HepG2 (cell line): ENCODE measurements around the gene JTB. TPM values are rescaled to one million over a fixed set of nuclear protein-coding genes. Genes with fewer than 3 reads are reported as not detected.

Experiments
- ATF7 ChIP-seq, 2 experiments: fragments of 450-650 bp in 1 of 2; sonication (generic) in 1 of 2; formaldehyde crosslinking in 1 of 2; IDR thresholded peaks; 2 replicates each; pipeline versions ENCODE4 v1.4.0 to v1.6.1; 2016 to 2020; ENCODE audit warnings: antibody characterized with exemption in 1 of 2, mild to moderate bottlenecking in 1 of 2, missing genetic modification reagents in 1 of 2
- BHLHE40 ChIP-seq: IDR thresholded peaks from 2 replicates; pipeline ENCODE4 v1.6.1; 2011; ENCODE audit warnings: low read length, improper control_type of control experiment
- GATAD1 ChIP-seq: IDR thresholded peaks from 2 replicates; pipeline ENCODE4 v1.6.1; 2016; ENCODE audit warnings: missing genetic modification reagents, missing compliant biosample characterization
- GZF1 ChIP-seq: sonication (generic); formaldehyde crosslinking; IDR thresholded peaks from 2 replicates; pipeline ENCODE4 v1.5.1; 2020; ENCODE audit warnings: mild to moderate bottlenecking, missing genetic modification reagents
- KDM6A ChIP-seq: IDR thresholded peaks from 2 replicates; pipeline ENCODE4 v1.6.1; 2016; ENCODE audit warnings: low read depth
- MIXL1 ChIP-seq: IDR thresholded peaks from 2 replicates; pipeline ENCODE4 v1.6.1; 2016
- MZF1 ChIP-seq: sonication (generic); formaldehyde crosslinking; IDR thresholded peaks from 2 replicates; pipeline ENCODE4 v1.8.1; 2023; ENCODE audit warnings: mild to moderate bottlenecking, missing genetic modification reagents, borderline replicate concordance
- NFIB ChIP-seq: sonication (generic); formaldehyde crosslinking; IDR thresholded peaks from 2 replicates; pipeline ENCODE4 v1.9.0; 2021; ENCODE audit warnings: missing genetic modification reagents, mild to moderate bottlenecking, borderline replicate concordance
- RBAK ChIP-seq: sonication (generic); formaldehyde crosslinking; IDR thresholded peaks from 2 replicates; pipeline ENCODE4 v1.5.1; 2020; ENCODE audit warnings: mild to moderate bottlenecking, missing genetic modification reagents
- RFX1 ChIP-seq: fragments of 450-650 bp; IDR thresholded peaks from 2 replicates; pipeline ENCODE4 v1.6.1; 2017
- SMARCE1 ChIP-seq: fragments of 450-650 bp; IDR thresholded peaks from 2 replicates; pipeline ENCODE4 v1.6.1; 2017; ENCODE audit warnings: borderline replicate concordance
- SNAPC5 ChIP-seq: sonication (generic); formaldehyde crosslinking; IDR thresholded peaks from 2 replicates; pipeline ENCODE4 v1.8.1; 2023; ENCODE audit warnings: mild to moderate bottlenecking, missing genetic modification reagents, borderline replicate concordance
- TP53 ChIP-seq: sonication (generic); formaldehyde crosslinking; conservative IDR thresholded peaks from 2 replicates; pipeline ENCODE4 v1.4.0; 2020; ENCODE audit warnings: missing genetic modification reagents
- ZNF468 ChIP-seq: sonication (generic); formaldehyde crosslinking; IDR thresholded peaks from 2 replicates; pipeline ENCODE4 v1.8.0; 2022; ENCODE audit warnings: mild to moderate bottlenecking, moderate library complexity, missing genetic modification reagents
- ZNF550 ChIP-seq: sonication (generic); formaldehyde crosslinking; IDR thresholded peaks from 2 replicates; pipeline ENCODE4 v1.4.0; 2020; ENCODE audit warnings: mild to moderate bottlenecking, missing genetic modification reagents, borderline replicate concordance
- ZNF577 ChIP-seq: sonication (generic); formaldehyde crosslinking; IDR thresholded peaks from 2 replicates; pipeline ENCODE4 v1.4.0; 2020; ENCODE audit warnings: mild to moderate bottlenecking, low read depth, missing genetic modification reagents, borderline replicate concordance
- polyA plus RNA-seq, 8 experiments: library from polyadenylated mRNA; depleted of rRNA in 3 of 8; stranded (reverse) in 7 of 8; unstranded in 1 of 8; fragments of >200 nt; fragmentation: Illumina TruSeq in 4 of 8; extraction: Trizol in 4 of 8; gene quantifications; 2 replicates each; pipeline versions ENCODE4 v1.2.1 to v1.2.3, GENCODE V29; 2011 to 2016; ENCODE audit warnings: low read depth in 4 of 8, missing spikeins in 1 of 8, mixed read lengths in 1 of 8; ENCODE audit not compliant: insufficient read depth in 1 of 8
- total RNA-seq, 5 experiments: library from RNA; depleted of rRNA; stranded (reverse); fragments of >200 nt; fragmentation: Illumina TruSeq; extraction: Trizol; gene quantifications; 2 replicates each; pipeline ENCODE4 v1.2.3, GENCODE V29; 2016; ENCODE audit warnings: low read depth in 1 of 5
- TF ChIP-seq, protein P1 (sequence below): sonication (generic); formaldehyde crosslinking; IDR thresholded peaks from 2 replicates; pipeline ENCODE4 v1.5.0; 2020; ENCODE audit warnings: missing genetic modification reagents
- TF ChIP-seq, protein P2 (sequence below), 2 experiments: sonication (generic) in 1 of 2; formaldehyde crosslinking in 1 of 2; IDR thresholded peaks; 2 replicates each; pipeline versions ENCODE4 v1.6.1 to v1.9.0; 2014 to 2022; ENCODE audit warnings: antibody characterized with exemption in 1 of 2, borderline replicate concordance in 1 of 2, inconsistent platforms in 1 of 2, low read depth in 1 of 2, missing genetic modification reagents in 1 of 2
- TF ChIP-seq, protein P3 (sequence below): sonication (generic); formaldehyde crosslinking; conservative IDR thresholded peaks from 2 replicates; pipeline ENCODE4 v1.4.0; 2020; ENCODE audit warnings: missing genetic modification reagents
- TF ChIP-seq, protein P4 (sequence below): IDR thresholded peaks from 2 replicates; pipeline ENCODE4 v1.6.1; 2012; ENCODE audit warnings: low read depth, low read length, improper control_type of control experiment

Gene JTB
- total and polyA plus RNA-seq, 2 of the 13 experiments (the other 11 are each of a cell fraction or from before 2014, with no cell fraction given) = 96.7 to 99.2 TPM

GRCh38 chr1:153946622-153947241 lies 30.7 kb downstream of the JTB start, which contains the start of gene DENND4B (continued):
- TF ChIP-seq, protein P1, sequence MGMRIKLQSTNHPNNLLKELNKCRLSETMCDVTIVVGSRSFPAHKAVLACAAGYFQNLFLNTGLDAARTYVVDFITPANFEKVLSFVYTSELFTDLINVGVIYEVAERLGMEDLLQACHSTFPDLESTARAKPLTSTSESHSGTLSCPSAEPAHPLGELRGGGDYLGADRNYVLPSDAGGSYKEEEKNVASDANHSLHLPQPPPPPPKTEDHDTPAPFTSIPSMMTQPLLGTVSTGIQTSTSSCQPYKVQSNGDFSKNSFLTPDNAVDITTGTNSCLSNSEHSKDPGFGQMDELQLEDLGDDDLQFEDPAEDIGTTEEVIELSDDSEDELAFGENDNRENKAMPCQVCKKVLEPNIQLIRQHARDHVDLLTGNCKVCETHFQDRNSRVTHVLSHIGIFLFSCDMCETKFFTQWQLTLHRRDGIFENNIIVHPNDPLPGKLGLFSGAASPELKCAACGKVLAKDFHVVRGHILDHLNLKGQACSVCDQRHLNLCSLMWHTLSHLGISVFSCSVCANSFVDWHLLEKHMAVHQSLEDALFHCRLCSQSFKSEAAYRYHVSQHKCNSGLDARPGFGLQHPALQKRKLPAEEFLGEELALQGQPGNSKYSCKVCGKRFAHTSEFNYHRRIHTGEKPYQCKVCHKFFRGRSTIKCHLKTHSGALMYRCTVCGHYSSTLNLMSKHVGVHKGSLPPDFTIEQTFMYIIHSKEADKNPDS (CRISPR knock-in tag) = no peak
- no peak for TF ChIP-seq TP53 (CRISPR knock-in tag)
- TF ChIP-seq SMARCE1 = no peak
- no peak for TF ChIP-seq ZNF468 (CRISPR knock-in tag)
- TF ChIP-seq ZNF577 (CRISPR knock-in tag) = no peak
- TF ChIP-seq ZNF550 (CRISPR knock-in tag) = no peak
- TF ChIP-seq MIXL1 = 0 out of 2 replicates have a peak, but pooled peaks have one; percentile 20
- no peak for TF ChIP-seq KDM6A (CRISPR knock-in tag)
- peak; percentile 82 for TF ChIP-seq GATAD1 (CRISPR knock-in tag)
- no peak for TF ChIP-seq RBAK (CRISPR knock-in tag)
- no peak for TF ChIP-seq ATF7 (IDR thresholded peaks at IDR 0.05)
- TF ChIP-seq ATF7 (CRISPR knock-in tag; IDR thresholded peaks at IDR 0.05) = no peak
- TF ChIP-seq BHLHE40 = peak; percentile 79
- no peak; the same call in 1 of the 2 replicates for TF ChIP-seq GZF1 (CRISPR knock-in tag)
- TF ChIP-seq, protein P2, sequence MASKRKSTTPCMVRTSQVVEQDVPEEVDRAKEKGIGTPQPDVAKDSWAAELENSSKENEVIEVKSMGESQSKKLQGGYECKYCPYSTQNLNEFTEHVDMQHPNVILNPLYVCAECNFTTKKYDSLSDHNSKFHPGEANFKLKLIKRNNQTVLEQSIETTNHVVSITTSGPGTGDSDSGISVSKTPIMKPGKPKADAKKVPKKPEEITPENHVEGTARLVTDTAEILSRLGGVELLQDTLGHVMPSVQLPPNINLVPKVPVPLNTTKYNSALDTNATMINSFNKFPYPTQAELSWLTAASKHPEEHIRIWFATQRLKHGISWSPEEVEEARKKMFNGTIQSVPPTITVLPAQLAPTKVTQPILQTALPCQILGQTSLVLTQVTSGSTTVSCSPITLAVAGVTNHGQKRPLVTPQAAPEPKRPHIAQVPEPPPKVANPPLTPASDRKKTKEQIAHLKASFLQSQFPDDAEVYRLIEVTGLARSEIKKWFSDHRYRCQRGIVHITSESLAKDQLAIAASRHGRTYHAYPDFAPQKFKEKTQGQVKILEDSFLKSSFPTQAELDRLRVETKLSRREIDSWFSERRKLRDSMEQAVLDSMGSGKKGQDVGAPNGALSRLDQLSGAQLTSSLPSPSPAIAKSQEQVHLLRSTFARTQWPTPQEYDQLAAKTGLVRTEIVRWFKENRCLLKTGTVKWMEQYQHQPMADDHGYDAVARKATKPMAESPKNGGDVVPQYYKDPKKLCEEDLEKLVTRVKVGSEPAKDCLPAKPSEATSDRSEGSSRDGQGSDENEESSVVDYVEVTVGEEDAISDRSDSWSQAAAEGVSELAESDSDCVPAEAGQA (IDR thresholded peaks at IDR 0.05; ENCODE audit: low read depth) = no peak
- TF ChIP-seq, protein P2 (CRISPR knock-in tag; IDR thresholded peaks at IDR 0.05; ENCODE audit: borderline replicate concordance) = no peak
- no peak for TF ChIP-seq NFIB
- TF ChIP-seq RFX1 = no peak
- TF ChIP-seq SNAPC5 = no peak
- TF ChIP-seq, protein P3, sequence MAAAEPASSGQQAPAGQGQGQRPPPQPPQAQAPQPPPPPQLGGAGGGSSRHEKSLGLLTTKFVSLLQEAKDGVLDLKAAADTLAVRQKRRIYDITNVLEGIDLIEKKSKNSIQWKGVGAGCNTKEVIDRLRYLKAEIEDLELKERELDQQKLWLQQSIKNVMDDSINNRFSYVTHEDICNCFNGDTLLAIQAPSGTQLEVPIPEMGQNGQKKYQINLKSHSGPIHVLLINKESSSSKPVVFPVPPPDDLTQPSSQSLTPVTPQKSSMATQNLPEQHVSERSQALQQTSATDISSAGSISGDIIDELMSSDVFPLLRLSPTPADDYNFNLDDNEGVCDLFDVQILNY (CRISPR knock-in tag) = no peak
- TF ChIP-seq, protein P4, sequence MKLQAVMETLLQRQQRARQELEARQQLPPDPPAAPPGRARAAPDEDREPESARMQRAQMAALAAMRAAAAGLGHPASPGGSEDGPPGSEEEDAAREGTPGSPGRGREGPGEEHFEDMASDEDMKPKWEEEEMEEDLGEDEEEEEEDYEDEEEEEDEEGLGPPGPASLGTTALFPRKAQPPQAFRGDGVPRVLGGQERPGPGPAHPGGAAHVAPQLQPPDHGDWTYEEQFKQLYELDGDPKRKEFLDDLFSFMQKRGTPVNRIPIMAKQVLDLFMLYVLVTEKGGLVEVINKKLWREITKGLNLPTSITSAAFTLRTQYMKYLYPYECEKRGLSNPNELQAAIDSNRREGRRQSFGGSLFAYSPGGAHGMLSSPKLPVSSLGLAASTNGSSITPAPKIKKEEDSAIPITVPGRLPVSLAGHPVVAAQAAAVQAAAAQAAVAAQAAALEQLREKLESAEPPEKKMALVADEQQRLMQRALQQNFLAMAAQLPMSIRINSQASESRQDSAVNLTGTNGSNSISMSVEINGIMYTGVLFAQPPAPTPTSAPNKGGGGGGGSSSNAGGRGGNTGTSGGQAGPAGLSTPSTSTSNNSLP = no peak
- no peak for TF ChIP-seq MZF1
